SK-N-SH (cell line): ENCODE results near the gene HS3ST4. TPM values are rescaled to one million over a fixed set of nuclear protein-coding genes. Genes with fewer than 3 reads are reported as not detected.

Experiments
- CTCF ChIA-PET: fragments of 300-600, 350-600 bp; formaldehyde crosslinking; extraction: SDS; loops from one replicate; lab custom pipeline; 2021; lab: Yijun Ruan, JAX
- POLR2A ChIA-PET: fragments of 350-600 bp; sonication (Branson Sonifier 250); formaldehyde crosslinking; extraction: SDS; loops from one replicate; lab custom pipeline; 2020; ENCODE audit warnings: antibody characterized with exemption, inconsistent platforms; lab: Yijun Ruan, JAX
- DNase-seq: peaks from one replicate; pipeline ENCODE4 v3.0.0; 2012
- H2AFZ ChIP-seq: fragments of 200-600 bp; sonication (generic); 2 replicates; pipeline ENCODE4 v1.8.1; 2016; ENCODE audit warnings: antibody characterized with exemption, mild to moderate bottlenecking, low read depth
- H3F3A ChIP-seq: fragments of 200-600 bp; sonication (generic); replicated peaks from 2 replicates; pipeline ENCODE3; 2016; ENCODE audit warnings: antibody characterized with exemption, mild to moderate bottlenecking; ENCODE audit not compliant: insufficient read depth
- H3K27ac ChIP-seq, 2 experiments: fragments of 200-500 bp in 1 of 2; fragments of 200-600 bp in 1 of 2; sonication (Bioruptor generic) in 1 of 2; sonication (generic), shearing (Covaris generic) in 1 of 2; 2 replicates each; pipeline versions ENCODE4 v1.5.1 to v1.6.1; 2014 to 2016; ENCODE audit warnings: low read depth in 2 of 2, inconsistent platforms in 1 of 2, low read length in 1 of 2, mild to moderate bottlenecking in 1 of 2, mixed read lengths in 1 of 2
- H3K27me3 ChIP-seq: fragments of 200-600 bp; sonication (generic), shearing (Covaris generic); 2 replicates; pipeline ENCODE4 v1.6.1; 2016; ENCODE audit warnings: mixed run types; ENCODE audit not compliant: insufficient read depth
- H3K36me3 ChIP-seq, 2 experiments: fragments of 200-500 bp in 1 of 2; fragments of 200-600 bp in 1 of 2; sonication (Bioruptor generic) in 1 of 2; sonication (generic) in 1 of 2; replicated peaks in 1 of 2; 2 replicates each; pipeline versions ENCODE3 to v1.5.1; 2014 to 2016; ENCODE audit warnings: low read length in 1 of 2, mild to moderate bottlenecking in 1 of 2; ENCODE audit not compliant: insufficient read depth in 2 of 2, control insufficient read depth in 1 of 2
- H3K4me1 ChIP-seq, 2 experiments: fragments of 200-500 bp in 1 of 2; fragments of 200-600 bp in 1 of 2; sonication (Bioruptor generic) in 1 of 2; sonication (generic), shearing (Covaris generic) in 1 of 2; 2 replicates each; pipeline versions ENCODE4 v1.5.1 to v1.6.1; 2014 to 2016; ENCODE audit warnings: low read depth in 1 of 2, low read length in 1 of 2, mixed run types in 1 of 2; ENCODE audit not compliant: insufficient read depth in 2 of 2, control insufficient read depth in 1 of 2
- H3K4me2 ChIP-seq: fragments of 200-600 bp; sonication (generic), shearing (Covaris generic); 2 replicates; pipeline ENCODE4 v1.6.1; 2017; ENCODE audit warnings: mixed run types
- H3K4me3 ChIP-seq, 2 experiments: fragments of 200-500 bp in 1 of 2; fragments of 200-600 bp in 1 of 2; sonication (Bioruptor generic) in 1 of 2; sonication (generic), shearing (Covaris generic) in 1 of 2; 2 replicates each; pipeline versions ENCODE4 v1.5.1 to v1.8.1; 2014 to 2016; ENCODE audit warnings: low read depth in 2 of 2, inconsistent platforms in 1 of 2, low read length in 1 of 2, mild to moderate bottlenecking in 1 of 2, mixed read lengths in 1 of 2, moderate library complexity in 1 of 2
- H3K79me2 ChIP-seq: fragments of 200-600 bp; sonication (generic); 2 replicates; pipeline ENCODE4 v1.8.1; 2017; ENCODE audit warnings: mild to moderate bottlenecking; ENCODE audit not compliant: insufficient read depth
- H3K9ac ChIP-seq: fragments of 200-600 bp; sonication (generic); 2 replicates; pipeline ENCODE4 v1.6.1; 2017; ENCODE audit warnings: mixed run types
- H3K9me2 ChIP-seq: fragments of 200-600 bp; sonication (generic); 2 replicates; pipeline ENCODE4 v1.6.1; 2017; ENCODE audit warnings: mixed run types
- H3K9me3 ChIP-seq: fragments of 200-600 bp; sonication (generic); 2 replicates; pipeline ENCODE4 v1.6.1; 2017; ENCODE audit warnings: mixed run types, mild to moderate bottlenecking, moderate library complexity
- H4K20me1 ChIP-seq: fragments of 200-600 bp; sonication (generic); 2 replicates; pipeline ENCODE4 v1.6.1; 2017; ENCODE audit warnings: mild to moderate bottlenecking, mixed run types; ENCODE audit not compliant: insufficient read depth
- ELF1 ChIP-seq: IDR thresholded peaks from 2 replicates; pipeline ENCODE4 v1.4.0; 2012
- EP300 ChIP-seq, 2 experiments: IDR thresholded peaks; 2 replicates each; pipeline versions ENCODE4 v1.4.0 to v1.6.1; 2012; ENCODE audit warnings: borderline replicate concordance in 1 of 2, low read depth in 1 of 2, low read length in 1 of 2
- MEF2A ChIP-seq: IDR thresholded peaks from 2 replicates; pipeline ENCODE4 v1.4.0; 2012; ENCODE audit warnings: low read depth, borderline replicate concordance
- MXI1 ChIP-seq: IDR thresholded peaks from 2 replicates; pipeline ENCODE4 v1.6.1; 2012; ENCODE audit warnings: mild to moderate bottlenecking, low read depth, low read length, improper control_type of control experiment
- POLR2AphosphoS5 ChIP-seq: IDR thresholded peaks from 2 replicates; pipeline ENCODE4 v1.6.1; 2012; ENCODE audit warnings: low read depth, low read length
- RAD21 ChIP-seq: IDR thresholded peaks from 2 replicates; pipeline ENCODE4 v1.6.1; 2012; ENCODE audit warnings: mild to moderate bottlenecking, low read length
- RFX5 ChIP-seq: IDR thresholded peaks from 2 replicates; pipeline ENCODE4 v1.6.1; 2012; ENCODE audit warnings: mild to moderate bottlenecking, improper control_type of control experiment, low read length
- RXRA ChIP-seq: IDR thresholded peaks from 2 replicates; pipeline ENCODE4 v1.4.0; 2012; ENCODE audit warnings: low read depth, mild to moderate bottlenecking, borderline replicate concordance
- TAF1 ChIP-seq: IDR thresholded peaks from 2 replicates; pipeline ENCODE4 v1.6.1; 2012; ENCODE audit warnings: low read depth, mild to moderate bottlenecking, low read length, moderate library complexity, borderline replicate concordance
- TCF12 ChIP-seq: IDR thresholded peaks from 2 replicates; pipeline ENCODE4 v1.4.0; 2012
- TEAD4 ChIP-seq: IDR thresholded peaks from 2 replicates; pipeline ENCODE4 v1.4.0; 2012; ENCODE audit warnings: mild to moderate bottlenecking, borderline replicate concordance; ENCODE audit not compliant: insufficient read depth
- WGBS: methylation state at CpG from one replicate; pipeline ENCODE4 v1.1.6; 2017; ENCODE audit warnings: low lambda C conversion rate; 5-methylcytosine and 5-hydroxymethylcytosine counted together
- polyA plus RNA-seq, 3 experiments: library from polyadenylated mRNA; depleted of rRNA; stranded (reverse); fragments of >200 nt; gene quantifications; 2 replicates each; pipeline ENCODE4 v1.2.3, GENCODE V29; 2012
- small RNA-seq, 7 experiments: library from RNA; depleted of rRNA; stranded (forward); fragments of <200 nt; gene quantifications; one replicate each; pipeline ENCODE3, GENCODE V24; 2012
- TF ChIP-seq, protein P1 (sequence below): IDR thresholded peaks from 2 replicates; pipeline ENCODE4 v1.4.0; 2012; ENCODE audit warnings: low read depth
- TF ChIP-seq, protein P2 (sequence below): IDR thresholded peaks from 2 replicates; pipeline ENCODE4; 2012
- TF ChIP-seq, protein P3 (sequence below): fragments of 200-600 bp; sonication (generic); IDR thresholded peaks from 2 replicates; pipeline ENCODE4 v1.6.1; 2017; ENCODE audit warnings: antibody characterized with exemption, mild to moderate bottlenecking, moderate library complexity

HS3ST4 gene
- polyA plus RNA-seq, 1 of the 3 experiments (the other 2 are of a cell fraction) = not detected

DNA sequence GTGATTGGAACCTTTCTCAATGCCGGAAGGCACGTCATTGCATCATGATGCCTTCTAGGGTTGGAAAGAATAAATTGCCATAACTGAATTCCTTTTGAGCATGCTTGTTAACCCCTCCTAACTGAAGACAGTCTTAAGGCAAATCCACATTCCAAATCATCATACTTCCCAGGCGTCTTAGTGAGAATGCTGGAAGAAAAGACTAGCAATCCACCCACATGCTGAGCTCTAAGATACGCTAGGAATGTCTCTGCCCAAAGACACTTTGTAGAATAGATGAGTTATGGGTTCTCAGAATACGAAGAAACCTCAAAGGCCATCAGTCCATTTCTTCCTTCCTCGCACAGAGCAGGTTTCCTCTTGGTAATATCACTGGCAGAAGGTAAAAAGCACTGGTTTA is 486.5 kb downstream of the HS3ST4 start:
- CTCF ChIA-PET = no interaction called here
- POLR2A ChIA-PET = no interaction called here
- no peaks in the 10 kb centered on the region for H3K4me1 ChIP-seq
- no peak for TF ChIP-seq ELF1
- TF ChIP-seq, protein P1, sequence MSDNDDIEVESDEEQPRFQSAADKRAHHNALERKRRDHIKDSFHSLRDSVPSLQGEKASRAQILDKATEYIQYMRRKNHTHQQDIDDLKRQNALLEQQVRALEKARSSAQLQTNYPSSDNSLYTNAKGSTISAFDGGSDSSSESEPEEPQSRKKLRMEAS = no peak
- TF ChIP-seq, protein P2, sequence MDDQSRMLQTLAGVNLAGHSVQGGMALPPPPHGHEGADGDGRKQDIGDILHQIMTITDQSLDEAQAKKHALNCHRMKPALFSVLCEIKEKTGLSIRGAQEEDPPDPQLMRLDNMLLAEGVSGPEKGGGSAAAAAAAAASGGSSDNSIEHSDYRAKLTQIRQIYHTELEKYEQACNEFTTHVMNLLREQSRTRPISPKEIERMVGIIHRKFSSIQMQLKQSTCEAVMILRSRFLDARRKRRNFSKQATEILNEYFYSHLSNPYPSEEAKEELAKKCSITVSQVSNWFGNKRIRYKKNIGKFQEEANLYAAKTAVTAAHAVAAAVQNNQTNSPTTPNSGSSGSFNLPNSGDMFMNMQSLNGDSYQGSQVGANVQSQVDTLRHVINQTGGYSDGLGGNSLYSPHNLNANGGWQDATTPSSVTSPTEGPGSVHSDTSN = no peak
- TF ChIP-seq EP300 (IDR thresholded peaks at IDR 0.05; ENCODE audit: borderline replicate concordance in 1 of 2, low read depth in 1 of 2, low read length in 1 of 2) = no peak
- TF ChIP-seq, protein P3, sequence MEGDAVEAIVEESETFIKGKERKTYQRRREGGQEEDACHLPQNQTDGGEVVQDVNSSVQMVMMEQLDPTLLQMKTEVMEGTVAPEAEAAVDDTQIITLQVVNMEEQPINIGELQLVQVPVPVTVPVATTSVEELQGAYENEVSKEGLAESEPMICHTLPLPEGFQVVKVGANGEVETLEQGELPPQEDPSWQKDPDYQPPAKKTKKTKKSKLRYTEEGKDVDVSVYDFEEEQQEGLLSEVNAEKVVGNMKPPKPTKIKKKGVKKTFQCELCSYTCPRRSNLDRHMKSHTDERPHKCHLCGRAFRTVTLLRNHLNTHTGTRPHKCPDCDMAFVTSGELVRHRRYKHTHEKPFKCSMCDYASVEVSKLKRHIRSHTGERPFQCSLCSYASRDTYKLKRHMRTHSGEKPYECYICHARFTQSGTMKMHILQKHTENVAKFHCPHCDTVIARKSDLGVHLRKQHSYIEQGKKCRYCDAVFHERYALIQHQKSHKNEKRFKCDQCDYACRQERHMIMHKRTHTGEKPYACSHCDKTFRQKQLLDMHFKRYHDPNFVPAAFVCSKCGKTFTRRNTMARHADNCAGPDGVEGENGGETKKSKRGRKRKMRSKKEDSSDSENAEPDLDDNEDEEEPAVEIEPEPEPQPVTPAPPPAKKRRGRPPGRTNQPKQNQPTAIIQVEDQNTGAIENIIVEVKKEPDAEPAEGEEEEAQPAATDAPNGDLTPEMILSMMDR = no peak
- TF ChIP-seq TEAD4 = no peak
- no peak for TF ChIP-seq MEF2A
- TF ChIP-seq RFX5 = no peak
- no peak for TF ChIP-seq RAD21
- TF ChIP-seq POLR2AphosphoS5 = no peak
- no peak for TF ChIP-seq TAF1
- H3K9ac ChIP-seq = no peak overlapping the region
- no peaks in the 10 kb centered on the region for H4K20me1 ChIP-seq
- H2AFZ ChIP-seq = no peak overlapping the region
- H3K36me3 ChIP-seq = no peaks in the 10 kb centered on the region
- peaks cover 3% of the 10 kb centered on the region; the same call in 1 of the 2 replicates for H3K9me3 ChIP-seq
- no peak overlapping the region for H3K4me3 ChIP-seq
- no peaks in the 10 kb centered on the region for H3K27me3 ChIP-seq
- no peaks in the 10 kb centered on the region for H3F3A ChIP-seq
- no peaks in the 10 kb centered on the region; the same call in 1 of the 2 replicates for H3K9me2 ChIP-seq
- no peak overlapping the region for H3K4me2 ChIP-seq
- no peaks in the 10 kb centered on the region for H3K79me2 ChIP-seq
- WGBS = 12% methylated on average over 6 of the region's 6 CpGs
- no peak for DNase-seq
- H3K27ac ChIP-seq = no peak overlapping the region

DNA sequence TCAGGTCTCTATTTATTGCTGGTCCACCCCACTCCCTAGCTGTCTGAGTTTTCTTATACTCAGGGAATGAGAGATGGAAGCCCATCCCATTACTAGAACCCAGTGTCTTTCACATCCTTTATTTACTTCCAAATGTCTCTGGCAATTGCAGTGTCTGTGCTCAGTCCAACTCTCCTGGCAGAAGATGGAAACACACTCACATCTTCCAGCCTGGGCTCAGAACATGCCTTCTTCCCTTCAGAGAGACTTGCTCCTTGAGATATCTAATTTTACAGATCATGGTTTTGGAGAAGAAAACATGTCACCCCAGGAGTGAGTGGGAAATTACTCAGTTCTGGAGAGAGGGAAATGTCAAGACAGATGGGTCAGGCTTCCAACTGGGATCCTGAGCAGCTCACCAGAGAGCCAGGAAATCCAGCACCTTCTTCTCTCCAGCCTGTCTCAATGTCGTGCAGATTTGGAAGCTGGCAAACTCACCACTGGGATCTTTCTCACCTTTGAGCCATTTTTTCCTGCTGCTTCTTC is 494.4 kb downstream of the HS3ST4 start:
- 7% methylated on average over 1 of the region's 1 CpG for WGBS
- Histone ChIP-seq H4K20me1 (no peaks in the 10 kb centered on the region), H3K4me2 (no peak overlapping the region), H3K4me3 (no peak overlapping the region), H3K9me3 (no peaks in the 10 kb centered on the region), H3F3A (no peaks in the 10 kb centered on the region), H3K9ac (no peak overlapping the region)
- ChIA-PET CTCF (no interaction called here), POLR2A (no interaction called here)
- TF ChIP-seq MXI1 = no peak
- no peak for TF ChIP-seq RXRA
- TF ChIP-seq TCF12 = no peak
- TF ChIP-seq RFX5 = no peak
- TF ChIP-seq, all 33 proteins: peak for 0
- Histone ChIP-seq H3K9me2 (no peaks in the 10 kb centered on the region), H3K27ac (no peak overlapping the region), H3K36me3 (no peaks in the 10 kb centered on the region), H3K4me1 (no peaks in the 10 kb centered on the region), H3K79me2 (no peaks in the 10 kb centered on the region), H3K27me3 (no peaks in the 10 kb centered on the region), H2AFZ (no peak overlapping the region)
- no peak for DNase-seq

Small RNA genes within 50 kb of the gene (small RNA-seq; reads per million reads assigned to genes)
- 0 reads per million in 7 experiments for gene HMGN2P3
- 0 to 0.78 (median 0) reads per million in 7 experiments for gene MIR548W
- gene RNA5SP405 = 0 reads per million in 7 experiments
